ENCODE measurements around the gene FTO. TPM values are rescaled to one million over a fixed set of nuclear protein-coding genes. Genes with fewer than 3 reads are reported as not detected.

The FTO gene
- total and polyA plus RNA-seq, 5 experiments from 2014 or later = 51.2 to 91.9 (median 70.2) TPM

DNA sequence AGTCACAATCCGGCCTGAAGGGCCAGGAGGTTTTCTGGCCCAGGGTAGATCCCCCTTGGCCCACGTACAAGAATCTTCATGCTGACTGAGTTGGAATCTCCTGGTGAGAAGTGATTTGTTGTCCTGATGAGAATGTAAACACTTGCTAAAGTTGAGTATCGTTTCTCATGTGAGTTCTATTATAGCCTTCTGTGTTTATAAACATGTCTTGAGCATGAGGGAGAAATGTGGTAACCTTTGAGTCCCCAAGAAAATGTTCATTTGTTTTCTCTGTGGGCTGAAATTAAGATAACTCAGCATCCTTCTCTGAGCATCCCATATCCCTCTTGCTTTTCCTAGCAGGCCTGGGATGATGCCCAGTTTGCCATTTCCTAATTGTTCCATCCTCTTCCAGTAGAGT is 204.8 kb downstream of the FTO start:
- H3K27ac Mint-ChIP-seq = peak overlapping the region in 1 of 10 donors; percentile 18
- H3K9me3 Mint-ChIP-seq = no peaks in the 10 kb centered on the region
- DNase-seq (no peak), ATAC-seq (no peak)
- H3K27me3 Mint-ChIP-seq = no peaks in the 10 kb centered on the region
- H3K4me3 Mint-ChIP-seq = no peak overlapping the region
- H3K4me1 Mint-ChIP-seq = peaks cover 14 to 19% (median 17%) of the 10 kb centered on the region in 4 donors
- POLR2A ChIA-PET = no interaction called here
- H3K36me3 Mint-ChIP-seq = peaks cover 0 to 6% (median 0%) of the 10 kb centered on the region in 3 donors

DNA sequence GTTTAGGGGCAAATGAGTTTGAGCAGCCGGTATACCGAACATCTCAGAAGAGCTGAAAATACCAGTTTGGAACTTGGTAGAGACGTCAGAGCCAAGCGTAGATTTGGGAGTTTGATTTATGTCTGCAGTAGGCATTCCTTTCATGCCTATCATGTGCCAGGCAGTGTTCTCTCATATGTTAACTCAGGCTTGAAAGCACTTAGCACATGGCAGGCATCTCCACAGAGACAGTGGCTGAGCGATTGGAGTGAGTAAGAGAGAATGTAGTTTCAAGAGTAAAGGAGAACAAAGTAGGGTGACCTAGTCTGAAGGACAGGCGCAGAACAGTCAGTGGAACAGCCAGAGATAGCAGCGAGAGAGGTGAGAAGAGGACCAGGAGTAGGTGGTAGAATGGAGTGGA is 207.0 kb downstream of the FTO start:
- H3K9me3 Mint-ChIP-seq = no peaks in the 10 kb centered on the region
- POLR2A ChIA-PET = no interaction called here
- peaks cover 0 to 13% (median 4%) of the 10 kb centered on the region in 4 donors for H3K4me1 Mint-ChIP-seq
- H3K36me3 Mint-ChIP-seq = peaks cover 0 to 6% (median 0%) of the 10 kb centered on the region in 3 donors
- no peak overlapping the region for H3K4me3 Mint-ChIP-seq
- no peaks in the 10 kb centered on the region for H3K27me3 Mint-ChIP-seq
- no peak for ATAC-seq
- no peak for DNase-seq
- H3K27ac Mint-ChIP-seq = no peak overlapping the region

DNA sequence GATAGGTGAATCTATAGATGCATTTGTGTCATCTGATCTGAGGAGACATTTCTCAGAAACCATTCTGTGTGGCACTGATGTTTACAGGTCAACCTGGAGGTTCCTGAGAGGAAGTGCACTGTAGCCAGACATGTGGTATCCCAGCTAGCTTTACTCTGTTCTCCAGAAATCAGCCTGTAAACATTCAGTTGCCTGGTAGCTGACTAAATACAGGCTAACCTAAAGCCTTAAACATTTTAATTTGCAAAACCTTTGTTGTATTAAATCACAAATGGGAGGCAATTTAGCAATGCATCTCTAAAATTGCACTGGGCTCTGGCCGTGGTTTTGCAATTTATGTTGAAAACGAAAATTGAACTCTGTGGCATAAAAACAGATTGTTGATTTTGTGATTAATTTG is 207.6 kb downstream of the FTO start:
- peak in 2 of 10 donors; percentile 11 for DNase-seq
- H3K4me1 Mint-ChIP-seq = peaks cover 0 to 13% (median 4%) of the 10 kb centered on the region in 4 donors
- peaks cover 0 to 4% (median 0%) of the 10 kb centered on the region in 3 donors for H3K36me3 Mint-ChIP-seq
- POLR2A ChIA-PET = no interaction called here
- H3K4me3 Mint-ChIP-seq = no peak overlapping the region
- peak overlapping the region in 3 of 10 donors; percentile 23 to 68 (median 66) for H3K27ac Mint-ChIP-seq
- peak; percentile 28 to 57 for ATAC-seq
- no peaks in the 10 kb centered on the region for H3K27me3 Mint-ChIP-seq
- no peaks in the 10 kb centered on the region for H3K9me3 Mint-ChIP-seq

DNA sequence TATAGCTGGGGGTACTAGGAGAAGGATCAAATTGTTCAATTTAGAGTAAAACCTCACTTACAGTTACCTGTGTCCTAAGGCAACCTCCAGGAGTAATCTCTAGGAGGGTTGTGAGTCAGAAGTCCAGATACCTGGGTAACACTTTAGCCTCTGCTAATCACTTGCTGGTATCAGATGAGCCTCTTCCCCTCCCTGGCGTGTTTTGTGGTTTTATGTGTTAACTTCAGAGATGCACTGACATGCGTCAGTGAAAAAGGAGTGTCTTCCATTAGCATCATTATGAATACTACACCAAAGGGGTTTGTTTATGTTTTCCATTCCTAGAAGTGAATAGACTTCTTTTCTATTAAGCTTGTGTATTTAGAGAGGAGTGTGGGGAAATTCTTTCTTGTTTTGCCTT is 208.2 kb downstream of the FTO start:
- peak overlapping the region in 2 of 10 donors; percentile 23 to 32 for H3K4me3 Mint-ChIP-seq
- POLR2A ChIA-PET = no interaction called here
- peak overlapping the region in 6 of 10 donors; percentile 23 to 74 (median 63) for H3K27ac Mint-ChIP-seq
- H3K9me3 Mint-ChIP-seq = no peaks in the 10 kb centered on the region
- H3K36me3 Mint-ChIP-seq = peaks cover 0 to 2% (median 0%) of the 10 kb centered on the region in 3 donors
- no peaks in the 10 kb centered on the region for H3K27me3 Mint-ChIP-seq
- peak; percentile 60 to 85 for ATAC-seq
- DNase-seq = peak in 7 of 10 donors; percentile 6 to 57 (median 36)
- peaks cover 0 to 13% (median 4%) of the 10 kb centered on the region in 4 donors for H3K4me1 Mint-ChIP-seq

DNA sequence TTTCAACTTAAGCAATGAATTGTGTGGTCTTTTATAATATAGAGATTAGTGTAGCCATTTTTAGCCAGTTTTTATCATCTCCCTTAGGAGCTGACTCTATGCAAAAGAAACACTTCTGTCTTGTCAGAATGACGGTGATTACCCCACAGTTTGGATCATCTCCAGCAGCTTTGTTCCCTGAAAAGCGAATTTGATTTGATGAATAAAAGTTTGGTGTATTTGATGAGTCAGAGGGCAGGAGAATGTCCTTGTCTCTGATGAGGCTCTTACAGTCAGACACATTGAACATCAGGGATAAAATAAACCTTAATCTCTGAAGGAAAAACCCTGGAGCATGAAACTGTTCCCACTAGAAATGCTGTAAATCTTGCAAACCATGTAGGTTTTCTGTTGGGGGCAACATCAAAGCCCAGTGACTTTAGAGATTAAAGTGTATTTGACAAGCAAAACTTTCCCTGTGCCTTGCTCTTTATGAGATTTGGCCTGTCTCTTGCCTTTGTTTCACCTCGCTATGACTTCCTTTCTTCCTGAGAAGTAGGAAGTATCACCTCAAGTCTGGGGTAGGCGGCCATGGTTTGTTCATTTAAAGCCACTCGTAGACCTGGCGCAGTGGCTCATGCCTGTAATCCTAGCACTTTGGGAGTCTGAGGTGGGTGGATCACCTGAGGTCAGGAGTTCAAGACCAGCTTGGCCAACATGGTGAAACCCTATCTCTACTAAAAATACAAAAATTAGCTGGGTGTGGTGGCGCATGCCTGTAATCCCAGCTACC is 209.3 kb downstream of the FTO start:
- Mint-ChIP-seq H3K36me3 (peaks cover 0 to 5% (median 0%) of the 10 kb centered on the region in 3 donors), H3K9me3 (no peaks in the 10 kb centered on the region), H3K27ac (peak overlapping the region in 9 of 10 donors; percentile 18 to 79 (median 58)), H3K4me3 (peak overlapping the region in 7 of 10 donors; percentile 4 to 62 (median 36)), H3K4me1 (peaks cover 0 to 13% (median 4%) of the 10 kb centered on the region in 4 donors), H3K27me3 (no peaks in the 10 kb centered on the region)
- ATAC-seq = peak in 1 of 2 donors; percentile 22
- POLR2A ChIA-PET = no interaction called here
- DNase-seq = peak in 1 of 10 donors; percentile 9

DNA sequence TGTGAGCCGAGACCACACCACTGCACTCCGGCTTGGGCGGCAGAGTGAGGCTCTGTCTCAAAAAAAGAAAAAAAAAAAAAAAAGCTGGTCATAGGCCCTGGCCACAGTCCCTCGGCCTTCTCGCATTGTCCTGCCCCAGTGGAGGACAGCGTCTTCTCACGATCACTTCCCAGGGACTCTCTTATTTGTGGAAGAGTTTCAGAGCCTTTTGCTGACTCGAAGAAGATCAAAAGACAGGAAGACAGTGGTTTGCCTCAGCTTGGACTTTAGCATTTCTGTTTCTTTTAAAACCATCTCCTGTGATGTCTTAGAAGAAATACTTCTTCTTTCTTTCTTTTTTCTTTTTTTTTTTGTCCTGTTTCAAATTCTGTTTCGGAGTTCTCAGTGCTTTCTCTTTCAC is 210.0 kb downstream of the FTO start:
- DNase-seq (peak in 3 of 10 donors; percentile 9 to 34 (median 30)), ATAC-seq (peak in 1 of 2 donors; percentile 13)
- H3K4me3 Mint-ChIP-seq = peak overlapping the region; percentile 1 to 62 (median 44)
- H3K27me3 Mint-ChIP-seq = no peaks in the 10 kb centered on the region
- H3K27ac Mint-ChIP-seq = peak overlapping the region in 9 of 10 donors; percentile 7 to 79 (median 57)
- peaks cover 0 to 5% (median 0%) of the 10 kb centered on the region in 3 donors for H3K36me3 Mint-ChIP-seq
- POLR2A ChIA-PET = no interaction called here
- H3K4me1 Mint-ChIP-seq = peaks cover 0 to 13% (median 4%) of the 10 kb centered on the region in 4 donors
- no peaks in the 10 kb centered on the region for H3K9me3 Mint-ChIP-seq

DNA sequence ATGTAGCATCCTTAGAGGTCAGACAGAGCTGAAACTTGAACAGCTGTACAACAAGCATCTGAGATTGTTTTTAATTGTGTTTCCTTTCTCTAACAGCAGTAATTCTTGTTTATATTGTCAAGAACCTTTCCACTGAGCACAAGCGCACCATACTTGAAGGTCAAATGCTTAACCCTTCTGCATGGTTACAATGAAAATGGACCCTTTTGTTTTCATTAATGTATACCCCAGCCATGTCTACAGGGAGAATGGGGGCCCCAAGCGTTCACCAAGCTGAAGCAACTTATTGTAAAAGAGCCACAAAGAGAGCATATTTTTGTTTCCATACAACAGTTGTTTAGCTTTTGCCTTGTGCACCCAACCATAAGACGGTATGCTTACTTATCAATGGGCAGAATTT is 210.8 kb downstream of the FTO start:
- DNase-seq (no peak), ATAC-seq (no peak)
- peak overlapping the region in 2 of 10 donors; percentile 38 to 83 for H3K27ac Mint-ChIP-seq
- peak overlapping the region in 6 of 10 donors; percentile 7 to 62 (median 40) for H3K4me3 Mint-ChIP-seq
- peaks cover 0 to 13% (median 4%) of the 10 kb centered on the region in 4 donors for H3K4me1 Mint-ChIP-seq
- POLR2A ChIA-PET = no interaction called here
- no peaks in the 10 kb centered on the region for H3K27me3 Mint-ChIP-seq
- H3K36me3 Mint-ChIP-seq = peaks cover 0 to 5% (median 0%) of the 10 kb centered on the region in 3 donors
- no peaks in the 10 kb centered on the region for H3K9me3 Mint-ChIP-seq

DNA sequence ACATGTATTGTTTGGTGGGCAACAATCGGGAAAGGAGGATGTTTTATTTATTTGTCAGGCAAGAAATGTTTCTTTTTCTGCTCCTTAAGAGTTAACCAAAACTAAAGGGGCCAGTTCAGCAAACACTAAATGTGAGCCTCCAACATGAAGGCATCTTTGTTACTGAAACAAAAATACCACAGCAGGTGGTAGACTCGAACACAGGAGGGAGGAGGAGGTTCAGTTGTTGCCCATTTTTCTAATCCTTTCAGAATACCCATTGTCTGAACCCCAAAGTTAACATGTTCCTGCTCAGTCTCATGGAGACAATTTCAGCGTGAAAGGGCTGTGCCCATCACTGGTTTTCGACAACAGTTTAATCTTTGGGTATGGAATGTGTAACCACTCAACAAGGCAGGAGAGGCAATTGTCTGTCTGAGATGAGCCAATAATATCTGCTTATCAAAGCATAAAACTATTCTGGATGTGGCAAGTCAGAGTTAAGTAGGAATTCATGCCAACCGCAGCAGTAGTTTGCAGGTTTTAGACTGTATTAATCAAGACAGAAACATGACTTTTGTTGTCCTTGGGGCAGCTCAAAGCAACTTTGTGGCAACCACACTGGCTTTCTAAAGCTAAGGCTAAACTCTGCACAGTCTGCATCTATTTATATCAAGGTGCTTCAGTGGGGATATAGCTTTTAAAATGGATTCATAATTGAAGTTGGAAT is 211.7 kb downstream of the FTO start:
- Mint-ChIP-seq H3K27ac (no peak overlapping the region), H3K4me1 (peaks cover 0 to 13% (median 4%) of the 10 kb centered on the region in 4 donors), H3K9me3 (no peaks in the 10 kb centered on the region), H3K4me3 (no peak overlapping the region), H3K36me3 (peaks cover 0 to 5% (median 0%) of the 10 kb centered on the region in 3 donors), H3K27me3 (no peaks in the 10 kb centered on the region)
- no peak for ATAC-seq
- no peak for DNase-seq
- POLR2A ChIA-PET = no interaction called here

DNA sequence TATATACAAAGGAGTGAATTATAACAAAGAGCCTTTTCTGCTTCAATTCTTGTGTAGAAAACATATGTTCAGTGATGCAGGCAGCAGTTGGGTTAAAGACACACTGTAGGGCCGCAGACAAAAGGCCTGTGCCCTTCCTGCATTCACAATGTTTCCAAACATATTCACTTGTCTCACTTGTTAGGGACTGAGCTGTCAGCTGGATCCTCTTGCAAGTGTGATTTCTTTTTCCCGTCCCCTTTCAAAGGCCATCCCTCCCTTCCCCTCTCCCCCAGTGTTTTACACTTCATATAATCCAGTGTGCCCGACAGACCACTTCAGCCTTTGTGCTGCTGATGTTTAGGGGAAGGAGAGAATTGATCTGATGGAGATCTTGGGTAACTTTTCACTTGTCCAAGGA is 217.0 kb downstream of the FTO start:
- Mint-ChIP-seq H3K27ac (no peak overlapping the region), H3K4me3 (no peak overlapping the region), H3K4me1 (peaks cover 7 to 14% (median 12%) of the 10 kb centered on the region in 4 donors), H3K27me3 (no peaks in the 10 kb centered on the region), H3K36me3 (peaks cover 0 to 16% (median 2%) of the 10 kb centered on the region in 3 donors), H3K9me3 (no peaks in the 10 kb centered on the region)
- POLR2A ChIA-PET = no interaction called here
- DNase-seq (no peak), ATAC-seq (no peak)

DNA sequence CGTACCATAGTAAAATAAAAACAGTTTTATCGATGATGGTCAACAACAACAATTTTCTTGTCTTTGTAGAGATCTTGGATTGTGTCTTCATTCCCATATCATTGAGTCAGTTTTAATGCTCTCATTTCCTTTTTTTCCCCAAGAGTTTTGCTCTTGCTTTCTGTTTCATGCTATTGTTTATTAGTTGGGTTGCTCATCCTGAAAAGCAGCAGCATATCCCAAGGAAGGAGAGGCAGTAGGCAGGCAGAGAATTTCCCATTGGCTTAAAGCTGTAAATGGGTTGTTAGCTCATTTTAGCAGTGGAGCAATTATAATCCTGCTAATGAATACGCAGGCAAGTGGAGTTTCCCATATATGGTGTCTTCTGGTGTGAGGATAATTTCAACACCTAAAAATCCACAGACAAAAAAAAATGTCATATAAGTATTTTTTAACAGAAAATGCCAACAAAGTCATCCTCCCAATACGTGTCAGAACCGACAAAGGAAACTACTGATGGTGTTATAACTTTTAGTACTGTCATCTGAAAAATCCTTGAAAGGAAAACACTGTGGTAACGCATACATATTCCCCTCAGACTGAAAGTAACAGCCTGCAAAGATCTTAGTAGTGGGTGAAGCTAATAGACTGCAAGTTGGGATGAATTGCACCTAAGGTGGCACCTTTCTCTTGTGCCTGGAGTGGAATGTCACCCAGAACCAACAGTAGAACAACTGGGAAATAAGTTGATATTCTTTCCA is 218.3 kb downstream of the FTO start:
- POLR2A ChIA-PET = no interaction called here
- Mint-ChIP-seq H3K36me3 (peaks cover 0 to 13% (median 2%) of the 10 kb centered on the region in 3 donors), H3K4me3 (no peak overlapping the region), H3K9me3 (no peaks in the 10 kb centered on the region), H3K4me1 (peaks cover 7 to 14% (median 12%) of the 10 kb centered on the region in 4 donors), H3K27ac (peak overlapping the region in 1 of 10 donors; percentile 20), H3K27me3 (no peaks in the 10 kb centered on the region)
- ATAC-seq (no peak), DNase-seq (no peak)

DNA sequence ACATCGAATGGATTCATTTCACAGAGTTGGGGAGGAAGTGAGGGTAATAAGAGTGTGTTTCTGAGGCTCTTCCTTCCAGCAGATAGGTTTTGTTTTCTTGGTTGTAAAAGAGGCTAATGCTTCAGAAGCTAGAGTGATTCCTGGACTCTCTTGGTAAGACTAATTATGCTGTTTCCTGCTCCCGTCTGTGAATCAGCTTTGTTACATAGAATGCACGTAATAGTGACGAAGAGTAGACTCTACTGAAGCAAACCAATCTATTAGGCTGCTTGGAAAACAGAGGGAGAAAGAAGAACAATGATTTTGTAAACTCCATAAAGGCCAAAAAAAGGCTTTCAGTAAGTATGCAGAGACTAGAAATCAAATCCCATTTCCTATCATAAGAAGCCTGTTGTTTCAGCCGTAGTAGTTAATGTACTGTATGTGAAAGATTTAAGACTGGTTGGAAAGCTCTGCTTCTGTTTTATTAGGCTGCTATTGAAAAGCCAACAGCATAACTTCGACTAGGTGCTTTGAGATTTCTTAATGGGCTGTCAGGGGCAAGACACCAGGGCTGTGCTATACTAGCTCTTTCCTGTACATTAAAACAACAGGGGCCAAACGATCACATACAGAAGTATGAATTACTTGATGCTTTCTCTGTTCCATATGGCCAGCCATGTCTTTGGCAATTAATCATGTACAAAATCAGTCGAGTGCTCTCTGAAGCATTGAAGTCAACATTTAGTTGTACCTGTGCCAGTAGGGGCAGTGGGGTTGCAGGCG is 219.0 kb downstream of the FTO start:
- ATAC-seq (no peak), DNase-seq (no peak)
- no peaks in the 10 kb centered on the region for H3K27me3 Mint-ChIP-seq
- H3K36me3 Mint-ChIP-seq = peaks cover 0 to 11% (median 2%) of the 10 kb centered on the region in 3 donors
- no peak overlapping the region for H3K4me3 Mint-ChIP-seq
- no peaks in the 10 kb centered on the region for H3K9me3 Mint-ChIP-seq
- POLR2A ChIA-PET = no interaction called here
- H3K27ac Mint-ChIP-seq = peak overlapping the region in 2 of 10 donors; percentile 7 to 20
- peaks cover 7 to 14% (median 12%) of the 10 kb centered on the region in 4 donors for H3K4me1 Mint-ChIP-seq
